ENCODE data around the gene TMEM131.

Gene TMEM131

DNA sequence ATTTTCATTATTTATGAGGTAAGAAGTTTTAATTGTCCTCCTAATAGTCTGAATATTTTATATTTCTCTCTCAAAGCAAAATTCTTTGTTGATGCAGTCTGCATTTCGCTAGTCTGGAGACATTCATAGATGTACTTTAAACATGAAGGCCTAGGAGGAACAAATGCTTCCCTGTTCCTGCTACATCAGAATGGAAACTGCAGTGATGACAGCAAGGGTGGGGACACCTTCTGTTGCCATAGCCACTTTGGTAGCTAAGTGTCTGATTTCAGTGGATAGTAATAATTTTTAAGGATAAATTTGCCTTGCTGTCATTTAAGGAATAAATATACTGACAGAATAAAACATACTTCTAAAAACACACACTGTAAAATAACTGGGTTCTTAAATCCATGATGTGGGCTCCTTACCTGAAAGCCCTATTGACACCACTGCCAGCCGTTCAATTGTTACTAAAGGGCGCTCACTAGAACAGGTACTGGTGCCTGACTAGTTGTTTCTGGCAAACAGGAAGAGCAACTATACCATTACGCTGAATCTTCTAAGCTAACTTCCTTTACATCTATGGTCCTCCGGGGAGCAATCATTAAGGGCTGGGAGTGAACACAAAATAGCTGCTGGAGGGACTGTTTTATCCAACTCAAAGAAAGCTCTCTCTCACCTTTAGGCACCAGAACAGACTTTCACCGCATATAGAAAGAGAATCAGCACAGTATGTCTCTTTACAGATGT lies 88.2 kb downstream of the TMEM131 start:
- no CpG with 5 or more reads among the region's 6 CpGs for WGBS, 2 donors (ENCODE audit: extremely low coverage in 2 of 2, insufficient read length in 2 of 2, insufficient replicate concordance in 1 of 2)

DNA sequence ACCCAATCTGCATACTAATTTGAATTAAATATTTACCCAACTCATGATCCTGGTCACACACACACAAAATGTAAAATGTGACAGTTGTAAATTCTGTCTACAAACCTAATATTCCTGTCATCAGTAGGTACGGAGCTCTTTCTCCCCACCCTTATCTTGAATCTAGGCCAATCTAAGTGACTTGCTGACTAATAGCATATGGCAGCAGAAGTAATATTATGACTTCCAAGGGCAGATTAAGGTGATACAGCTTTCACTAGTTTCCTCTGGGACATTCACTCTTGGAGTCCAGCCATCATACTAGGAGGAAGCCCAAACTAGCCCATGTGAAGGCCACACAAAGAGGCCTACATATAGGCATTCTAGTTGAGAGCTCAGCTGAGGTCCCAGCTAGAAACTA lies 89.4 kb downstream of the TMEM131 start:
- Histone ChIP-seq H3K27me3 (ENCODE audit: control insufficient read depth in 3 of 3, insufficient read depth in 3 of 3, low read depth in 1 of 3, low read length in 3 of 3) (no peaks in the 10 kb centered on the region), H3K36me3 (replicated peaks in 1 of 2; ENCODE audit: control insufficient read depth in 2 of 2, insufficient read depth in 2 of 2, low read length in 2 of 2) (peaks cover 0 to 36% of the 10 kb centered on the region in 2 donors), H2AFZ (ENCODE audit: low read length) (no peak overlapping the region), H3K4me3 (ENCODE audit: low read length in 2 of 2) (no peak overlapping the region), H3K4ac (ENCODE audit: low read length) (no peak overlapping the region), H2BK15ac (ENCODE audit: low read length) (no peak overlapping the region), H2BK5ac (ENCODE audit: low read length) (no peak overlapping the region), H3K79me1 (ENCODE audit: low read depth, low read length) (no peaks in the 10 kb centered on the region), H3K9me3 (replicated peaks in 1 of 2; ENCODE audit: control insufficient read depth in 2 of 2, insufficient read depth in 1 of 2, low read depth in 1 of 2, low read length in 2 of 2) (peaks cover 0 to 9% of the 10 kb centered on the region in 2 donors), H2BK12ac (ENCODE audit: low read length) (no peak overlapping the region), H2BK120ac (ENCODE audit: low read depth, low read length) (no peak overlapping the region), H3K23ac (ENCODE audit: low read depth, low read length, poor library complexity) (no peak overlapping the region), H4K91ac (ENCODE audit: low read depth, low read length, poor library complexity) (no peak overlapping the region), H3K27ac (replicated peaks; ENCODE audit: low read length) (no peak overlapping the region), H2AK5ac (ENCODE audit: low read depth, low read length) (no peak overlapping the region), H3K14ac (ENCODE audit: low read length) (no peak overlapping the region), H3K4me2 (ENCODE audit: insufficient read depth, low read length, poor library complexity, severe bottlenecking) (no peak overlapping the region), H4K8ac (ENCODE audit: low read depth, low read length) (no peak overlapping the region), H3K4me1 (ENCODE audit: control insufficient read depth in 2 of 2, insufficient read depth in 1 of 2, low read depth in 1 of 2, low read length in 2 of 2) (peaks cover 0 to 2% of the 10 kb centered on the region in 2 donors), H3K18ac (ENCODE audit: low read length) (no peak overlapping the region), H3K9ac (ENCODE audit: low read depth, low read length, poor library complexity) (no peak overlapping the region)
- DNase-seq (ENCODE audit: low spot score) = no peak
- no CpG with 5 or more reads among the region's 1 CpG for WGBS, 2 donors (ENCODE audit: extremely low coverage in 2 of 2, insufficient read length in 2 of 2, insufficient replicate concordance in 1 of 2)

More for the DNA sequence above, 88.2 kb downstream of the TMEM131 start:
- H3K4ac ChIP-seq (ENCODE audit: low read length) = no peak overlapping the region
- H3K9me3 ChIP-seq (replicated peaks in 1 of 2; ENCODE audit: control insufficient read depth in 2 of 2, insufficient read depth in 1 of 2, low read depth in 1 of 2, low read length in 2 of 2) = peaks cover 0 to 10% of the 10 kb centered on the region in 2 donors
- no peak overlapping the region for H4K8ac ChIP-seq (ENCODE audit: low read depth, low read length)
- H3K18ac ChIP-seq (ENCODE audit: low read length) = no peak overlapping the region
- H2BK5ac ChIP-seq (ENCODE audit: low read length) = no peak overlapping the region
- peaks cover 0 to 36% of the 10 kb centered on the region in 2 donors for H3K36me3 ChIP-seq (replicated peaks in 1 of 2; ENCODE audit: control insufficient read depth in 2 of 2, insufficient read depth in 2 of 2, low read length in 2 of 2)
- no peak overlapping the region for H3K4me2 ChIP-seq (ENCODE audit: insufficient read depth, low read length, poor library complexity, severe bottlenecking)
- no peak overlapping the region for H2BK120ac ChIP-seq (ENCODE audit: low read depth, low read length)
- no peak overlapping the region for H2BK15ac ChIP-seq (ENCODE audit: low read length)
- H3K4me3 ChIP-seq (ENCODE audit: low read length in 2 of 2) = no peak overlapping the region
- H3K27ac ChIP-seq (replicated peaks; ENCODE audit: low read length) = no peak overlapping the region
- DNase-seq (ENCODE audit: low spot score) = no peak
- no peak overlapping the region for H2AK5ac ChIP-seq (ENCODE audit: low read depth, low read length)
- H4K91ac ChIP-seq (ENCODE audit: low read depth, low read length, poor library complexity) = no peak overlapping the region
- no peak overlapping the region for H3K9ac ChIP-seq (ENCODE audit: low read depth, low read length, poor library complexity)
- no peak overlapping the region for H2BK12ac ChIP-seq (ENCODE audit: low read length)
- peaks cover 0 to 2% of the 10 kb centered on the region in 2 donors for H3K4me1 ChIP-seq (ENCODE audit: control insufficient read depth in 2 of 2, insufficient read depth in 1 of 2, low read depth in 1 of 2, low read length in 2 of 2)
- no peak overlapping the region for H3K14ac ChIP-seq (ENCODE audit: low read length)
- H3K79me1 ChIP-seq (ENCODE audit: low read depth, low read length) = no peaks in the 10 kb centered on the region
- H3K23ac ChIP-seq (ENCODE audit: low read depth, low read length, poor library complexity) = no peak overlapping the region
- no peak overlapping the region for H2AFZ ChIP-seq (ENCODE audit: low read length)
- no peaks in the 10 kb centered on the region for H3K27me3 ChIP-seq (ENCODE audit: control insufficient read depth in 3 of 3, insufficient read depth in 3 of 3, low read depth in 1 of 3, low read length in 3 of 3)

GRCh38 chr2:97905294-97905693 lies 90.5 kb downstream of the TMEM131 start:
- H3K36me3 ChIP-seq (replicated peaks in 1 of 2; ENCODE audit: control insufficient read depth in 2 of 2, insufficient read depth in 2 of 2, low read length in 2 of 2) = peaks cover 0 to 34% of the 10 kb centered on the region in 2 donors

GRCh38 chr2:97901862-97902261 lies 93.9 kb downstream of the TMEM131 start:
- Histone ChIP-seq H4K91ac (ENCODE audit: low read depth, low read length, poor library complexity) (no peak overlapping the region), H3K9ac (ENCODE audit: low read depth, low read length, poor library complexity) (no peak overlapping the region), H3K4ac (ENCODE audit: low read length) (no peak overlapping the region), H3K18ac (ENCODE audit: low read length) (no peak overlapping the region), H3K27me3 (ENCODE audit: control insufficient read depth in 3 of 3, insufficient read depth in 3 of 3, low read depth in 1 of 3, low read length in 3 of 3) (no peaks in the 10 kb centered on the region), H3K4me2 (ENCODE audit: insufficient read depth, low read length, poor library complexity, severe bottlenecking) (no peak overlapping the region), H2BK15ac (ENCODE audit: low read length) (no peak overlapping the region), H2BK120ac (ENCODE audit: low read depth, low read length) (no peak overlapping the region), H2BK5ac (ENCODE audit: low read length) (no peak overlapping the region), H3K14ac (ENCODE audit: low read length) (no peak overlapping the region), H2BK12ac (ENCODE audit: low read length) (no peak overlapping the region), H3K4me3 (ENCODE audit: low read length in 2 of 2) (no peak overlapping the region), H3K79me1 (ENCODE audit: low read depth, low read length) (no peaks in the 10 kb centered on the region), H4K8ac (ENCODE audit: low read depth, low read length) (no peak overlapping the region), H3K27ac (replicated peaks; ENCODE audit: low read length) (no peak overlapping the region), H2AFZ (ENCODE audit: low read length) (no peak overlapping the region), H3K36me3 (replicated peaks in 1 of 2; ENCODE audit: control insufficient read depth in 2 of 2, insufficient read depth in 2 of 2, low read length in 2 of 2) (peaks cover 0 to 15% of the 10 kb centered on the region in 2 donors), H3K23ac (ENCODE audit: low read depth, low read length, poor library complexity) (no peak overlapping the region), H2AK5ac (ENCODE audit: low read depth, low read length) (no peak overlapping the region), H3K4me1 (ENCODE audit: control insufficient read depth in 2 of 2, insufficient read depth in 1 of 2, low read depth in 1 of 2, low read length in 2 of 2) (no peaks in the 10 kb centered on the region), H3K9me3 (replicated peaks in 1 of 2; ENCODE audit: control insufficient read depth in 2 of 2, insufficient read depth in 1 of 2, low read depth in 1 of 2, low read length in 2 of 2) (peaks cover 0 to 3% of the 10 kb centered on the region in 2 donors)
- DNase-seq (ENCODE audit: low spot score) = no peak

More at GRCh38 chr2:97905294-97905693, 90.5 kb downstream of the TMEM131 start:
- no peak for DNase-seq (ENCODE audit: low spot score)
- H3K27ac ChIP-seq (replicated peaks; ENCODE audit: low read length) = no peak overlapping the region
- H3K4me1 ChIP-seq (ENCODE audit: control insufficient read depth in 2 of 2, insufficient read depth in 1 of 2, low read depth in 1 of 2, low read length in 2 of 2) = peaks cover 0 to 2% of the 10 kb centered on the region in 2 donors
- H3K23ac ChIP-seq (ENCODE audit: low read depth, low read length, poor library complexity) = no peak overlapping the region
- no peaks in the 10 kb centered on the region for H3K27me3 ChIP-seq (ENCODE audit: control insufficient read depth in 3 of 3, insufficient read depth in 3 of 3, low read depth in 1 of 3, low read length in 3 of 3)
- H3K4me3 ChIP-seq (ENCODE audit: low read length in 2 of 2) = no peak overlapping the region
- no CpG with 5 or more reads among the region's 1 CpG for WGBS, 2 donors (ENCODE audit: extremely low coverage in 2 of 2, insufficient read length in 2 of 2, insufficient replicate concordance in 1 of 2)
- no peak overlapping the region for H3K4me2 ChIP-seq (ENCODE audit: insufficient read depth, low read length, poor library complexity, severe bottlenecking)
- no peak overlapping the region for H4K8ac ChIP-seq (ENCODE audit: low read depth, low read length)
- H3K79me1 ChIP-seq (ENCODE audit: low read depth, low read length) = no peaks in the 10 kb centered on the region
- no peak overlapping the region for H2BK5ac ChIP-seq (ENCODE audit: low read length)
- no peak overlapping the region for H3K14ac ChIP-seq (ENCODE audit: low read length)
- no peak overlapping the region for H3K18ac ChIP-seq (ENCODE audit: low read length)
- no peak overlapping the region for H3K9ac ChIP-seq (ENCODE audit: low read depth, low read length, poor library complexity)
- H3K9me3 ChIP-seq (replicated peaks in 1 of 2; ENCODE audit: control insufficient read depth in 2 of 2, insufficient read depth in 1 of 2, low read depth in 1 of 2, low read length in 2 of 2) = peaks cover 0 to 3% of the 10 kb centered on the region in 2 donors
- no peak overlapping the region for H4K91ac ChIP-seq (ENCODE audit: low read depth, low read length, poor library complexity)
- H2AK5ac ChIP-seq (ENCODE audit: low read depth, low read length) = no peak overlapping the region
- no peak overlapping the region for H2BK15ac ChIP-seq (ENCODE audit: low read length)
- H2BK12ac ChIP-seq (ENCODE audit: low read length) = no peak overlapping the region
- no peak overlapping the region for H2AFZ ChIP-seq (ENCODE audit: low read length)
- no peak overlapping the region for H3K4ac ChIP-seq (ENCODE audit: low read length)
- no peak overlapping the region for H2BK120ac ChIP-seq (ENCODE audit: low read depth, low read length)

All from neuronal stem cell (in vitro differentiated cells).